Lower leg skin (tissue), 3 donors: Measurements from ENCODE around the gene SPATA13.

Experiments used
- POLR2A ChIP-seq, 2 donors: fragments of 450-650 bp; IDR thresholded peaks; one replicate each; pipeline ENCODE4 v1.6.1; 2016 to 2017; ENCODE audit warnings: antibody characterized with exemption in 2 of 2, mild to moderate bottlenecking in 1 of 2, moderate library complexity in 1 of 2
- TF ChIP-seq, protein P1 (sequence below), 3 donors: fragments of 450-650 bp; IDR thresholded peaks; one replicate each; pipeline ENCODE4 v1.5.1; 2016; ENCODE audit warnings: antibody characterized with exemption in 3 of 3, mild to moderate bottlenecking in 3 of 3, moderate library complexity in 2 of 3

DNA sequence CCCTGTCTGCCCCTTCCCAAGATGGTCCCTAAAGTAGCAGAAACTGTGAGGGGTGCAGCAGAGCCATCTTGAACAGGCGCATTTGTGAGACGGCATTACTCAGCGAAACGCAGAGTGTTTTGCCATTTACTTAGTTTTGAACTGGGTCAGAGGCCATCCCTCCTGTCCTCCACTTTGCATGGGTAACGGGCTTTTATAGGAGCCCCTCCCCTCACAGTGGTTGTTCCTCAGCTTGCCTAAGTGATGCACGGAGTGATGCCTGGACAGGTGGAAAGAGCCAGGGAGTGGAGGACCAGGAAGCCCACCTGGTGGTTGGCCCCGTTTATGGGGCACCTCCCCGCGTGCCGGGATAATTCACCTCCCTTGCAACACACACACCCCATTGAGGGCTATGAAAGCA lies 80.8 kb downstream of the SPATA13 start:
- no peak for TF ChIP-seq POLR2A (IDR thresholded peaks at IDR 0.05)
- TF ChIP-seq, protein P1, sequence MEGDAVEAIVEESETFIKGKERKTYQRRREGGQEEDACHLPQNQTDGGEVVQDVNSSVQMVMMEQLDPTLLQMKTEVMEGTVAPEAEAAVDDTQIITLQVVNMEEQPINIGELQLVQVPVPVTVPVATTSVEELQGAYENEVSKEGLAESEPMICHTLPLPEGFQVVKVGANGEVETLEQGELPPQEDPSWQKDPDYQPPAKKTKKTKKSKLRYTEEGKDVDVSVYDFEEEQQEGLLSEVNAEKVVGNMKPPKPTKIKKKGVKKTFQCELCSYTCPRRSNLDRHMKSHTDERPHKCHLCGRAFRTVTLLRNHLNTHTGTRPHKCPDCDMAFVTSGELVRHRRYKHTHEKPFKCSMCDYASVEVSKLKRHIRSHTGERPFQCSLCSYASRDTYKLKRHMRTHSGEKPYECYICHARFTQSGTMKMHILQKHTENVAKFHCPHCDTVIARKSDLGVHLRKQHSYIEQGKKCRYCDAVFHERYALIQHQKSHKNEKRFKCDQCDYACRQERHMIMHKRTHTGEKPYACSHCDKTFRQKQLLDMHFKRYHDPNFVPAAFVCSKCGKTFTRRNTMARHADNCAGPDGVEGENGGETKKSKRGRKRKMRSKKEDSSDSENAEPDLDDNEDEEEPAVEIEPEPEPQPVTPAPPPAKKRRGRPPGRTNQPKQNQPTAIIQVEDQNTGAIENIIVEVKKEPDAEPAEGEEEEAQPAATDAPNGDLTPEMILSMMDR (IDR thresholded peaks at IDR 0.05) = no peak
